ENCODE results near the gene PODNL1. TPM values are rescaled to one million over a fixed set of nuclear protein-coding genes. Genes with fewer than 3 reads are reported as not detected.

PODNL1 gene
- polyA plus RNA-seq, 1 donor (not counting 4 experiments of a cell fraction or from before 2014, with no cell fraction given) = 1.0 TPM

DNA sequence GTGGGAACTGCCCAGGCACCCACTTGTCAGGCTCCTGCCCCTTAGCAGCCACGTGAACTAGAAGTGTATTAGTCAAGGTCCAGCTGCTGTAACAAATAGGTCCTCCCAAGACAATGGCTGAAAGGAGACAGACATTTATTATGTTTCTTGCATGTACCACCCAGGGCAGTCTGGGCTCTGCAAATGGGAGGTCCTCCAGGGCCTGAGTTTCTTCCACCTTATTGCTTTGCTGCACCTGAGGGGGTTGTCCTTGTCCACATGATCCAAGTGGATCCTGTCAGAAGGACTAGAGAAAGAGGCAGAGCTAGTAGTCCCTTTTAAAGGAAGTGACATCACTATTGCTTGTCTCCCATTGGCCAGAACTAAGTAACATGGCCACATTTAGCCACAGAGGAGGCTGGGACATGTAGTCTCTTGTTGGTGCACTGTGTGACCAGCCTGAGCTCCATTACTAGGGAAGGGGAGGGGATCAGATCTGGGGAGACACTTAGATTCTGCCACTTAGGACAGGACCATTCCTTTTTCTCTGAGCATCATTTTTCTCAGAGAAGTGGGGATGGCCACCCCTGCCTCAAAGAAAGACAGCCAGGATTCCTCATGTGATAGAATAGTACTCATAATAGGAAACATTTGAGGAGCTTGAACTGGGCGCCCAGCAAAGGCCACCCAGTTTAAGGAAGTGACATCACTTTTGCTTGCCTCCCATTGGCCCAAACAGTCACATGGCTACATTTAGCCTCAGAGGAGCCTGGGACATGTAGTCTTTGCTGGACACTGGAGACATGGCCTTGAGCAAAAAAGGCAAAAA, 17.1 kb downstream of the PODNL1 start:
- dilution Hi-C loops (cut with MboI; ENCODE audit: extremely low pct_ligation_motif_present, low sequenced_read_pairs) = no loop called here
- peak; percentile 79 for FAIRE-seq

GRCh38 chr19:13920524-13920923, 17.7 kb downstream of the PODNL1 start:
- Histone ChIP-seq H3K9me3 (ENCODE audit: control insufficient read depth, low read depth, low read length) (no peaks in the 10 kb centered on the region), H3K36me3 (ENCODE audit: control insufficient read depth in 2 of 2, extremely low read depth in 1 of 2, insufficient read depth in 2 of 2, low read length in 2 of 2) (peaks cover 22 to 24% of the 10 kb centered on the region in 2 experiments), H3K9ac (ENCODE audit: control insufficient read depth, extremely low read depth, insufficient read depth, low read length) (no peak overlapping the region), H3K9me1 (ENCODE audit: control insufficient read depth, extremely low read depth, insufficient read depth, low read length) (no peaks in the 10 kb centered on the region), H3K79me2 (ENCODE audit: control insufficient read depth, insufficient read depth, low read length) (no peaks in the 10 kb centered on the region), H3K4me3 (ENCODE audit: control insufficient read depth in 2 of 3, extremely low read depth in 1 of 3, insufficient read depth in 2 of 3, low read depth in 1 of 3, low read length in 3 of 3) (no peak overlapping the region), H4K20me1 (ENCODE audit: control insufficient read depth, extremely low read depth, insufficient read depth, low read length) (no peaks in the 10 kb centered on the region), H3K27me3 (ENCODE audit: control insufficient read depth, extremely low read depth, insufficient read depth, low read length) (no peaks in the 10 kb centered on the region), H3K4me2 (ENCODE audit: control insufficient read depth, extremely low read depth, insufficient read depth, low read depth, low read length) (no peak overlapping the region), H3K4me1 (ENCODE audit: control insufficient read depth, extremely low read depth, insufficient read depth, low read length) (no peaks in the 10 kb centered on the region), H2AFZ (ENCODE audit: control insufficient read depth, low read length) (no peak overlapping the region), H3K27ac (ENCODE audit: control insufficient read depth, insufficient read depth, low read length) (no peak overlapping the region)
- no peak for DNase-seq (ENCODE audit: low read depth, low spot score)
- no peak for FAIRE-seq
- dilution Hi-C loops (cut with MboI; ENCODE audit: extremely low pct_ligation_motif_present, low sequenced_read_pairs) = no loop called here
- TF ChIP-seq, protein P1, sequence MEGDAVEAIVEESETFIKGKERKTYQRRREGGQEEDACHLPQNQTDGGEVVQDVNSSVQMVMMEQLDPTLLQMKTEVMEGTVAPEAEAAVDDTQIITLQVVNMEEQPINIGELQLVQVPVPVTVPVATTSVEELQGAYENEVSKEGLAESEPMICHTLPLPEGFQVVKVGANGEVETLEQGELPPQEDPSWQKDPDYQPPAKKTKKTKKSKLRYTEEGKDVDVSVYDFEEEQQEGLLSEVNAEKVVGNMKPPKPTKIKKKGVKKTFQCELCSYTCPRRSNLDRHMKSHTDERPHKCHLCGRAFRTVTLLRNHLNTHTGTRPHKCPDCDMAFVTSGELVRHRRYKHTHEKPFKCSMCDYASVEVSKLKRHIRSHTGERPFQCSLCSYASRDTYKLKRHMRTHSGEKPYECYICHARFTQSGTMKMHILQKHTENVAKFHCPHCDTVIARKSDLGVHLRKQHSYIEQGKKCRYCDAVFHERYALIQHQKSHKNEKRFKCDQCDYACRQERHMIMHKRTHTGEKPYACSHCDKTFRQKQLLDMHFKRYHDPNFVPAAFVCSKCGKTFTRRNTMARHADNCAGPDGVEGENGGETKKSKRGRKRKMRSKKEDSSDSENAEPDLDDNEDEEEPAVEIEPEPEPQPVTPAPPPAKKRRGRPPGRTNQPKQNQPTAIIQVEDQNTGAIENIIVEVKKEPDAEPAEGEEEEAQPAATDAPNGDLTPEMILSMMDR (optimal IDR thresholded peaks at IDR 0.05 in 1 of 3, IDR thresholded peaks at IDR 0.05 in 1 of 3, conservative IDR thresholded peaks at IDR 0.05 in 1 of 3; ENCODE audit: extremely low read depth in 1 of 3, insufficient read depth in 2 of 3, low read length in 3 of 3) = no peak
- TF ChIP-seq EZH2 (IDR thresholded peaks at IDR 0.05; ENCODE audit: low read length) = no peak

More for the DNA sequence above, 17.1 kb downstream of the PODNL1 start:
- H3K9me3 ChIP-seq (ENCODE audit: control insufficient read depth, low read depth, low read length) = no peaks in the 10 kb centered on the region
- peaks cover 22 to 26% of the 10 kb centered on the region in 2 experiments for H3K36me3 ChIP-seq (ENCODE audit: control insufficient read depth in 2 of 2, extremely low read depth in 1 of 2, insufficient read depth in 2 of 2, low read length in 2 of 2)
- no peaks in the 10 kb centered on the region for H3K9me1 ChIP-seq (ENCODE audit: control insufficient read depth, extremely low read depth, insufficient read depth, low read length)
- H3K27ac ChIP-seq (ENCODE audit: control insufficient read depth, insufficient read depth, low read length) = no peak overlapping the region
- H3K9ac ChIP-seq (ENCODE audit: control insufficient read depth, extremely low read depth, insufficient read depth, low read length) = no peak overlapping the region
- no peak for DNase-seq (ENCODE audit: low read depth, low spot score)
- no peaks in the 10 kb centered on the region for H3K4me1 ChIP-seq (ENCODE audit: control insufficient read depth, extremely low read depth, insufficient read depth, low read length)
- TF ChIP-seq, protein P1 (optimal IDR thresholded peaks at IDR 0.05 in 1 of 3, IDR thresholded peaks at IDR 0.05 in 1 of 3, conservative IDR thresholded peaks at IDR 0.05 in 1 of 3; ENCODE audit: extremely low read depth in 1 of 3, insufficient read depth in 2 of 3, low read length in 3 of 3) = no peak
- no peak for TF ChIP-seq EZH2 (IDR thresholded peaks at IDR 0.05; ENCODE audit: low read length)
- no peak overlapping the region for H2AFZ ChIP-seq (ENCODE audit: control insufficient read depth, low read length)
- H3K79me2 ChIP-seq (ENCODE audit: control insufficient read depth, insufficient read depth, low read length) = no peaks in the 10 kb centered on the region
- H3K4me3 ChIP-seq (ENCODE audit: control insufficient read depth in 2 of 3, extremely low read depth in 1 of 3, insufficient read depth in 2 of 3, low read depth in 1 of 3, low read length in 3 of 3) = no peak overlapping the region
- H3K27me3 ChIP-seq (ENCODE audit: control insufficient read depth, extremely low read depth, insufficient read depth, low read length) = no peaks in the 10 kb centered on the region
- no peak overlapping the region for H3K4me2 ChIP-seq (ENCODE audit: control insufficient read depth, extremely low read depth, insufficient read depth, low read depth, low read length)
- H4K20me1 ChIP-seq (ENCODE audit: control insufficient read depth, extremely low read depth, insufficient read depth, low read length) = no peaks in the 10 kb centered on the region

Data from keratinocyte (primary cell).